Neural progenitor cell (in vitro differentiated cells): Measurements from ENCODE around the gene CA12.

Source experiments
- EZH2phosphoT487 ChIP-seq: fragments of 200-600 bp; sonication (generic); IDR thresholded peaks from 2 replicates; pipeline ENCODE4 v1.6.1; 2017; ENCODE audit warnings: antibody characterized with exemption
- TF ChIP-seq, protein P1 (sequence below): fragments of 200-600 bp; sonication (generic); IDR thresholded peaks from 2 replicates; pipeline ENCODE4 v1.5.1; 2017; ENCODE audit warnings: antibody characterized with exemption, mild to moderate bottlenecking

- no peak for TF ChIP-seq EZH2phosphoT487
- TF ChIP-seq, protein P1, sequence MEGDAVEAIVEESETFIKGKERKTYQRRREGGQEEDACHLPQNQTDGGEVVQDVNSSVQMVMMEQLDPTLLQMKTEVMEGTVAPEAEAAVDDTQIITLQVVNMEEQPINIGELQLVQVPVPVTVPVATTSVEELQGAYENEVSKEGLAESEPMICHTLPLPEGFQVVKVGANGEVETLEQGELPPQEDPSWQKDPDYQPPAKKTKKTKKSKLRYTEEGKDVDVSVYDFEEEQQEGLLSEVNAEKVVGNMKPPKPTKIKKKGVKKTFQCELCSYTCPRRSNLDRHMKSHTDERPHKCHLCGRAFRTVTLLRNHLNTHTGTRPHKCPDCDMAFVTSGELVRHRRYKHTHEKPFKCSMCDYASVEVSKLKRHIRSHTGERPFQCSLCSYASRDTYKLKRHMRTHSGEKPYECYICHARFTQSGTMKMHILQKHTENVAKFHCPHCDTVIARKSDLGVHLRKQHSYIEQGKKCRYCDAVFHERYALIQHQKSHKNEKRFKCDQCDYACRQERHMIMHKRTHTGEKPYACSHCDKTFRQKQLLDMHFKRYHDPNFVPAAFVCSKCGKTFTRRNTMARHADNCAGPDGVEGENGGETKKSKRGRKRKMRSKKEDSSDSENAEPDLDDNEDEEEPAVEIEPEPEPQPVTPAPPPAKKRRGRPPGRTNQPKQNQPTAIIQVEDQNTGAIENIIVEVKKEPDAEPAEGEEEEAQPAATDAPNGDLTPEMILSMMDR = no peak
These were observed 17.0 kb downstream of the CA12 start for GRCh38 chr15:63364399-63365272.
